ENCODE data around the gene KHDRBS1. TPM values are rescaled to one million over a fixed set of nuclear protein-coding genes. Genes with fewer than 3 reads are reported as not detected.

The KHDRBS1 gene
- total and polyA plus RNA-seq, 2 experiments from 2014 or later = 191 to 251 TPM

GRCh38 chr1:32055416-32055815 is 41.7 kb downstream of the KHDRBS1 start (continued):
- TF ChIP-seq ZNF462 (CRISPR knock-in tag; IDR thresholded peaks at IDR 0.05) = no peak
- no peak for TF ChIP-seq ZNF331 (CRISPR knock-in tag; IDR thresholded peaks at IDR 0.05; ENCODE audit: low read depth)

- 0 out of 2 replicates have a peak, but pooled peaks cover 6% of the 10 kb centered on the region for H3K79me2 ChIP-seq (replicated peaks; ENCODE audit: insufficient read depth)
- no peak overlapping the region for H3K4me3 ChIP-seq
- no peak overlapping the region for H3K4me2 ChIP-seq
- H3K4me1 ChIP-seq (ENCODE audit: insufficient read depth) = peaks cover 17% of the 10 kb centered on the region; the same call in 1 of the 2 replicates
- no peak for ATAC-seq
- no peak overlapping the region for H2AFZ ChIP-seq
- no peak for DNase-seq (ENCODE audit: low spot score)
- H3K27me3 Mint-ChIP-seq (ENCODE audit: insufficient read depth, low read depth, poor library complexity) = peaks cover 8% of the 10 kb centered on the region
- peaks cover 62% of the 10 kb centered on the region for H3K36me3 ChIP-seq (ENCODE audit: insufficient read depth)
- H3K9me3 Mint-ChIP-seq = no peaks in the 10 kb centered on the region
- no peak overlapping the region for H3K27ac ChIP-seq (ENCODE audit: low read depth)
- no peaks in the 10 kb centered on the region for H3K27me3 ChIP-seq (ENCODE audit: insufficient read depth)
- no peak overlapping the region for H3K4me3 Mint-ChIP-seq
- no peak overlapping the region for H3K27ac Mint-ChIP-seq
- peaks cover 79% of the 10 kb centered on the region for H4K20me1 ChIP-seq (replicated peaks; ENCODE audit: insufficient read depth)
- peaks cover 40% of the 10 kb centered on the region for H3F3A ChIP-seq (replicated peaks; ENCODE audit: low read depth)
- H3K4me1 Mint-ChIP-seq = peaks cover 33% of the 10 kb centered on the region
- H3K9me2 ChIP-seq (ENCODE audit: insufficient read depth) = no peaks in the 10 kb centered on the region
- peaks cover 88% of the 10 kb centered on the region for H3K36me3 Mint-ChIP-seq (ENCODE audit: low read depth)
- no peak for TF ChIP-seq CREB1 (CRISPR knock-in tag; IDR thresholded peaks at IDR 0.05; ENCODE audit: low read depth)
- TF ChIP-seq NANOG (IDR thresholded peaks at IDR 0.05; ENCODE audit: borderline replicate concordance) = no peak
- TF ChIP-seq ETS1 (IDR thresholded peaks at IDR 0.05) = no peak
- no peak for TF ChIP-seq REST (IDR thresholded peaks at IDR 0.05; ENCODE audit: unreplicated experiment)
- no peak for TF ChIP-seq EZH2phosphoT487 (IDR thresholded peaks at IDR 0.05; ENCODE audit: unreplicated experiment)
- no peak for TF ChIP-seq ZNF331 (CRISPR knock-in tag; IDR thresholded peaks at IDR 0.05; ENCODE audit: low read depth)
These were observed 42.9 kb downstream of the KHDRBS1 start for GRCh38 chr1:32056598-32056997.

Measured in GM23338 (cell line).